Sigmoid colon (tissue), 4 donors: ENCODE measurements around the gene PLB1.

Experiments used
- EP300 ChIP-seq, 4 donors: sonication (generic); formaldehyde crosslinking; IDR thresholded peaks; one replicate each; pipeline ENCODE4 v1.6.1; 2017; ENCODE audit warnings: antibody characterized with exemption in 4 of 4
- POLR2A ChIP-seq, 2 donors: fragments of 450-650 bp; IDR thresholded peaks; one replicate each; pipeline ENCODE4 v1.6.1; 2016; ENCODE audit warnings: antibody characterized with exemption in 2 of 2, mild to moderate bottlenecking in 2 of 2, moderate library complexity in 2 of 2
- TF ChIP-seq, protein P1 (sequence below), 4 experiments: fragments of 450-650 bp in 3 of 4; fragments of 200-600 bp in 1 of 4; IDR thresholded peaks; one replicate each; pipeline ENCODE4 v1.5.1; 2016 to 2019; ENCODE audit warnings: antibody characterized with exemption in 4 of 4, mild to moderate bottlenecking in 3 of 4, moderate library complexity in 2 of 4

GRCh38 chr2:28644760-28645159 lies 148.9 kb downstream of the PLB1 start:
- TF ChIP-seq, protein P1, sequence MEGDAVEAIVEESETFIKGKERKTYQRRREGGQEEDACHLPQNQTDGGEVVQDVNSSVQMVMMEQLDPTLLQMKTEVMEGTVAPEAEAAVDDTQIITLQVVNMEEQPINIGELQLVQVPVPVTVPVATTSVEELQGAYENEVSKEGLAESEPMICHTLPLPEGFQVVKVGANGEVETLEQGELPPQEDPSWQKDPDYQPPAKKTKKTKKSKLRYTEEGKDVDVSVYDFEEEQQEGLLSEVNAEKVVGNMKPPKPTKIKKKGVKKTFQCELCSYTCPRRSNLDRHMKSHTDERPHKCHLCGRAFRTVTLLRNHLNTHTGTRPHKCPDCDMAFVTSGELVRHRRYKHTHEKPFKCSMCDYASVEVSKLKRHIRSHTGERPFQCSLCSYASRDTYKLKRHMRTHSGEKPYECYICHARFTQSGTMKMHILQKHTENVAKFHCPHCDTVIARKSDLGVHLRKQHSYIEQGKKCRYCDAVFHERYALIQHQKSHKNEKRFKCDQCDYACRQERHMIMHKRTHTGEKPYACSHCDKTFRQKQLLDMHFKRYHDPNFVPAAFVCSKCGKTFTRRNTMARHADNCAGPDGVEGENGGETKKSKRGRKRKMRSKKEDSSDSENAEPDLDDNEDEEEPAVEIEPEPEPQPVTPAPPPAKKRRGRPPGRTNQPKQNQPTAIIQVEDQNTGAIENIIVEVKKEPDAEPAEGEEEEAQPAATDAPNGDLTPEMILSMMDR (IDR thresholded peaks at IDR 0.05) = no peak
- TF ChIP-seq EP300 (IDR thresholded peaks at IDR 0.05) (no peak), POLR2A (IDR thresholded peaks at IDR 0.05) (no peak)
